ENCODE data around the gene UGT1A6. TPM values are rescaled to one million over a fixed set of nuclear protein-coding genes. Genes with fewer than 3 reads are reported as not detected.
A peak's percentile ranks its signal among the peaks of the same experiment; 100 is the strongest.

The UGT1A6 gene
- total and polyA plus RNA-seq, 2 of the 4 experiments (the other 2 are of a cell fraction) = not detected

DNA sequence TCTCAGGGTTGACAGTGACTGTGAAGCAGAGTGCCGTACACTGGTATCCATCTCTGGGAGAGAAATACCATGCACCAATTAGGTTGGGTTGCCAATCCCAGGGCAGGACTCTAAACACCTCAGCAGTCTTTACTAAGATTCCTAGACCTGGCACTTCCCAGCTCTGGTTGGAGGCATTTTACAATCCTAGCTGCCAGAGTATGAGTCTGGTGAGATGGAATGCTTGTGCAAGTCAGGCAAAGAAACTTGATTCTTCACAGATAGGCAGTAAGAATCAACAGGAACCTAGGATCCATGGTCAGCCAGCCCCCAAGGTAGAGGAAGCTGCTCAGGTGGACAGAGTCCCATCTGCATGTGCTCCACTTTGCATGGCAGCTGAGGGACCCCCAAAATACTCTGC is 14.0 kb downstream of the UGT1A6 start:
- H2AFZ ChIP-seq (replicated peaks; ENCODE audit: low read length, poor library complexity) = peak overlapping the region; percentile 43
- ChIA-PET POLR2A (ENCODE audit: unreplicated experiment) (no interaction called here), CTCF (interaction anchor here (0.6 kb wide), 1 partner anchor 105 kb away, joined by 7 read pairs; no protein-coding TSS in a partner anchor)
- peak overlapping the region; percentile 57; the same call in 1 of the 2 replicates for H4K91ac ChIP-seq (ENCODE audit: insufficient read depth, low read depth, low read length)
- H3K56ac ChIP-seq (ENCODE audit: extremely low read depth, insufficient read depth, low read length) = no peak overlapping the region
- no peak overlapping the region for H3K27ac ChIP-seq (ENCODE audit: insufficient read depth, low read length)
- dilution Hi-C loops (cut with HindIII; ENCODE audit: low sequenced_read_pairs, unreplicated experiment) (no loop called here), in situ Hi-C loops (cut with MboI; ENCODE audit: low sequenced_read_pairs) (no loop called here), intact Hi-C loops (cut with micrococcal nuclease) (no loop called here)
- ATAC-seq (ENCODE audit: low read depth) = peak; percentile 54
- peak overlapping the region; percentile 24; the same call in 1 of the 2 replicates for H4K5ac ChIP-seq (ENCODE audit: low read depth, low read length)
- H3K18ac ChIP-seq (ENCODE audit: low read depth, low read length) = peak overlapping the region; percentile 66; the same call in 1 of the 2 replicates
- TF ChIP-seq CEBPB (IDR thresholded peaks at IDR 0.05; ENCODE audit: low read depth, low read length) (0 out of 2 replicates have a peak, but pooled peaks have one; percentile 20), RAD21 (IDR thresholded peaks at IDR 0.05; ENCODE audit: low read length) (no peak), MXI1 (IDR thresholded peaks at IDR 0.05; ENCODE audit: borderline replicate concordance, low read depth, low read length) (no peak), BHLHE40 (IDR thresholded peaks at IDR 0.05; ENCODE audit: low read depth, low read length) (no peak), NFE2L2 (IDR thresholded peaks at IDR 0.05; ENCODE audit: low read depth, low read length) (no peak)
- no peaks in the 10 kb centered on the region for H3K36me3 ChIP-seq (ENCODE audit: control insufficient read depth, insufficient read depth, low read length)
- no TSS peak for BruUV-seq (replicated peaks)
- no peaks in the 10 kb centered on the region for H3K27me3 ChIP-seq (ENCODE audit: control insufficient read depth, insufficient read depth, low read length)
- no peak overlapping the region for H3K14ac ChIP-seq (replicated peaks; ENCODE audit: low read depth, low read length)
- H3K4me2 ChIP-seq (ENCODE audit: low read depth, low read length) = no peak overlapping the region
- H4K8ac ChIP-seq (ENCODE audit: low read depth in 2 of 2, low read length in 2 of 2) = peak overlapping the region in 1 of 2 experiments; percentile 16; a peak in 1 of 4 replicates
- H2BK120ac ChIP-seq (ENCODE audit: low read depth, low read length) = peak overlapping the region; percentile 64
- no peak overlapping the region for H3K23ac ChIP-seq (ENCODE audit: low read depth, low read length)
- no CpG with 5 or more reads among the region's 1 CpG for WGBS, 2 experiments (ENCODE audit: extremely low coverage in 2 of 2, insufficient read length in 1 of 2)
- H3K9me3 ChIP-seq (ENCODE audit: control insufficient read depth, insufficient read depth, low read length) = no peaks in the 10 kb centered on the region
- no peak overlapping the region for H3K9ac ChIP-seq (ENCODE audit: low read depth, low read length)
- peak overlapping the region; percentile 38; the same call in 1 of the 2 replicates for H2BK20ac ChIP-seq (ENCODE audit: low read depth, low read length)
- H3K4ac ChIP-seq (ENCODE audit: low read depth, low read length) = no peak overlapping the region; the same call in 1 of the 2 replicates
- no peaks in the 10 kb centered on the region for H3K79me1 ChIP-seq (ENCODE audit: low read depth in 1 of 2, low read length in 2 of 2)
- H4K20me1 ChIP-seq (ENCODE audit: insufficient read depth, low read length) = no peaks in the 10 kb centered on the region
- H3K4me3 ChIP-seq (ENCODE audit: insufficient read depth, low read depth, low read length) = no peak overlapping the region
- H2AK9ac ChIP-seq (replicated peaks; ENCODE audit: low read depth, low read length, poor library complexity) = no peak overlapping the region
- no peak overlapping the region for H2AK5ac ChIP-seq (ENCODE audit: low read depth, low read length)
- H3K4me1 ChIP-seq (ENCODE audit: control insufficient read depth, insufficient read depth, low read length) = peaks cover 9% of the 10 kb centered on the region
- H3K9me1 ChIP-seq (ENCODE audit: insufficient read depth, low read length) = no peaks in the 10 kb centered on the region
- peak; percentile 55 for DNase-seq
- peak overlapping the region; percentile 25 for H2BK5ac ChIP-seq (ENCODE audit: low read depth, low read length, poor library complexity, severe bottlenecking)
- H2BK15ac ChIP-seq (ENCODE audit: low read depth, low read length) = no peak overlapping the region; the same call in 2 of the 3 replicates

Data from IMR-90 (cell line).